ENCODE results near the gene CUBN.

The CUBN gene

GRCh38 chr10:16909961-16910792, 219.4 kb downstream of the CUBN start:
- peak; percentile 43 to 71 for DNase-seq

- DNase-seq, result no peak
These were observed 220.3 kb downstream of the CUBN start for GRCh38 chr10:16909271-16909767.

- DNase-seq, result peak in 1 of 2 donors; percentile 14
These were observed 221.9 kb downstream of the CUBN start for GRCh38 chr10:16907687-16908086.

GRCh38 chr10:16905320-16905719, 224.3 kb downstream of the CUBN start:
- DNase-seq, result no peak

- DNase-seq, result peak; percentile 41 to 53
These were observed 225.0 kb downstream of the CUBN start for GRCh38 chr10:16904639-16905061.

- no peak for DNase-seq
These were observed 225.6 kb downstream of the CUBN start for GRCh38 chr10:16904049-16904448.

- no peak for DNase-seq
These were observed 227.0 kb downstream of the CUBN start for GRCh38 chr10:16902606-16903005.

- DNase-seq, result no peak
These were observed 228.5 kb downstream of the CUBN start for GRCh38 chr10:16901106-16901505.

- no peak for DNase-seq
These were observed 232.6 kb downstream of the CUBN start for GRCh38 chr10:16896993-16897392.

GRCh38 chr10:16894821-16895220, 234.8 kb downstream of the CUBN start:
- no peak for DNase-seq

- DNase-seq, result no peak
These were observed 235.9 kb downstream of the CUBN start for GRCh38 chr10:16893664-16894063.

GRCh38 chr10:16891375-16892313, 238.0 kb downstream of the CUBN start:
- peak; percentile 42 to 70 for DNase-seq

GRCh38 chr10:16890691-16891090, 238.9 kb downstream of the CUBN start:
- no peak for DNase-seq

- DNase-seq, result no peak
These were observed 242.0 kb downstream of the CUBN start for GRCh38 chr10:16887565-16887964.

- DNase-seq, result no peak
These were observed 243.6 kb downstream of the CUBN start for GRCh38 chr10:16886031-16886430.

- DNase-seq, result no peak
These were observed 245.1 kb downstream of the CUBN start for GRCh38 chr10:16884497-16884896.

GRCh38 chr10:16883084-16883483, 246.5 kb downstream of the CUBN start:
- DNase-seq, result no peak

GRCh38 chr10:16870331-16870730, 259.3 kb downstream of the CUBN start:
- DNase-seq, result no peak

- DNase-seq, result no peak
These were observed 261.6 kb downstream of the CUBN start for GRCh38 chr10:16867990-16868389.

GRCh38 chr10:16867556-16867955, 262.1 kb downstream of the CUBN start:
- no peak for DNase-seq

- no peak for DNase-seq
These were observed 262.9 kb downstream of the CUBN start for GRCh38 chr10:16866541-16867275.

- no peak for DNase-seq
These were observed 263.8 kb downstream of the CUBN start for GRCh38 chr10:16865766-16866165.

GRCh38 chr10:16863766-16864165, 265.8 kb downstream of the CUBN start:
- DNase-seq, result no peak
